SU-DHL-6 (cell line): ENCODE measurements around the gene UBC.

ENCODE experiments used
- EZH2phosphoT487 ChIP-seq: fragments of 200-600 bp; sonication (generic), shearing (Covaris generic); conservative IDR thresholded peaks from 2 replicates; pipeline ENCODE4 v1.6.1; 2018; ENCODE audit warnings: mild to moderate bottlenecking, antibody characterized with exemption, low read length, moderate library complexity, mixed read lengths
- TF ChIP-seq, protein P1 (sequence below): fragments of 200-600 bp; sonication (generic); IDR thresholded peaks from one replicate; pipeline ENCODE4 v1.5.1; 2017; ENCODE audit warnings: antibody characterized with exemption, mild to moderate bottlenecking, low read length, moderate library complexity; ENCODE audit not compliant: insufficient read depth, poor library complexity, severe bottlenecking

DNA sequence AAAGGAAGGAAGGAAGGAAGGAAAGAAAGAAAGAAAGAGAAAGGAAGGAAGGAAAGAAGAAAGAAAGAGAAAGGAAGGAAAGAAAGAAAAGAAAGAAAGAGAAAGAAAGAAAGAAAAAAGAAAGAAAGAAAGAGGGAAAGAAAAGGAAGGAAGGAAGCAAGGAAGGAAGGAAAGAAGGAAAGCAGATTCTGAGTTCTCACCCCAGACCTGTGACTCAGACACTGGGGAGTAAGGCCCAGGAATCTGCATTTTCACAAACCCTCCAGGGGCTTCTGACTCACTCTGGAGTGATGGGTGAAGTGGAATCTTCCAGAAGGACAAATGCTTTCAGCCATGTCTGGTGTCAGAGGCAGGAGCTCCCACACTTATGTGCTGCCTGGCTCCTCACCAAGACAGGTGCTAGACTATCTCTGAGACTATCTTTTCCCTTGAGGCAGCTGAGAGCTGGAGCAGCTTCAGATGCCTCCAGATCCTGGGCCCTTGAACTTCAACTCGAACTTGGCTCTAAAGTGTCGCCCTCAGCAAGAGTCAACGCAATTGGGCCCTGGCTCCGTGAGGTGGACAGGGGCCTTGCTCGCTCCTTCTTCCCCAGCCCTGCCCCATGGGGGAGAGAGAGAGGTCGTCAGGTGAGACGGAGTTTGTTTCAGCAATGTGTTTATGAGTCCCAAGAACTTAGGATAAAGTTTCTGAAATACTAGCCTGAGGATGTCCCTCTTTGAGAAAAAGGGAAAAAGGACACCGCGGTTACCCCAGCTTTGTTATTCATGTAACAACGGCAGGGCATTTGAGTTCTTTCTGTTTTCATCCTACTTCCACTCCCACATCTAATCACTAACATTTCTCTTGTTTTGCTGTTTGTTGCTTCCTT lies 31.0 kb downstream of the UBC start:
- TF ChIP-seq, protein P1, sequence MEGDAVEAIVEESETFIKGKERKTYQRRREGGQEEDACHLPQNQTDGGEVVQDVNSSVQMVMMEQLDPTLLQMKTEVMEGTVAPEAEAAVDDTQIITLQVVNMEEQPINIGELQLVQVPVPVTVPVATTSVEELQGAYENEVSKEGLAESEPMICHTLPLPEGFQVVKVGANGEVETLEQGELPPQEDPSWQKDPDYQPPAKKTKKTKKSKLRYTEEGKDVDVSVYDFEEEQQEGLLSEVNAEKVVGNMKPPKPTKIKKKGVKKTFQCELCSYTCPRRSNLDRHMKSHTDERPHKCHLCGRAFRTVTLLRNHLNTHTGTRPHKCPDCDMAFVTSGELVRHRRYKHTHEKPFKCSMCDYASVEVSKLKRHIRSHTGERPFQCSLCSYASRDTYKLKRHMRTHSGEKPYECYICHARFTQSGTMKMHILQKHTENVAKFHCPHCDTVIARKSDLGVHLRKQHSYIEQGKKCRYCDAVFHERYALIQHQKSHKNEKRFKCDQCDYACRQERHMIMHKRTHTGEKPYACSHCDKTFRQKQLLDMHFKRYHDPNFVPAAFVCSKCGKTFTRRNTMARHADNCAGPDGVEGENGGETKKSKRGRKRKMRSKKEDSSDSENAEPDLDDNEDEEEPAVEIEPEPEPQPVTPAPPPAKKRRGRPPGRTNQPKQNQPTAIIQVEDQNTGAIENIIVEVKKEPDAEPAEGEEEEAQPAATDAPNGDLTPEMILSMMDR = no peak
- TF ChIP-seq EZH2phosphoT487 = no peak
